SK-N-SH (cell line): ENCODE results near the gene LTC4S. TPM values are rescaled to one million over a fixed set of nuclear protein-coding genes. Genes with fewer than 3 reads are reported as not detected.
A peak's percentile ranks its signal among the peaks of the same experiment; 100 is the strongest.

Experiments
- CTCF ChIA-PET: fragments of 300-600, 350-600 bp; formaldehyde crosslinking; extraction: SDS; loops from one replicate; lab custom pipeline; 2021; lab: Yijun Ruan, JAX
- POLR2A ChIA-PET: fragments of 350-600 bp; sonication (Branson Sonifier 250); formaldehyde crosslinking; extraction: SDS; loops from one replicate; lab custom pipeline; 2020; ENCODE audit warnings: antibody characterized with exemption, inconsistent platforms; lab: Yijun Ruan, JAX
- DNase-seq: peaks from one replicate; pipeline ENCODE4 v3.0.0; 2012
- H2AFZ ChIP-seq: fragments of 200-600 bp; sonication (generic); 2 replicates; pipeline ENCODE4 v1.8.1; 2016; ENCODE audit warnings: antibody characterized with exemption, mild to moderate bottlenecking, low read depth
- H3F3A ChIP-seq: fragments of 200-600 bp; sonication (generic); replicated peaks from 2 replicates; pipeline ENCODE3; 2016; ENCODE audit warnings: antibody characterized with exemption, mild to moderate bottlenecking; ENCODE audit not compliant: insufficient read depth
- H3K27ac ChIP-seq, 2 experiments: fragments of 200-500 bp in 1 of 2; fragments of 200-600 bp in 1 of 2; sonication (Bioruptor generic) in 1 of 2; sonication (generic), shearing (Covaris generic) in 1 of 2; 2 replicates each; pipeline versions ENCODE4 v1.5.1 to v1.6.1; 2014 to 2016; ENCODE audit warnings: low read depth in 2 of 2, inconsistent platforms in 1 of 2, low read length in 1 of 2, mild to moderate bottlenecking in 1 of 2, mixed read lengths in 1 of 2
- H3K27me3 ChIP-seq: fragments of 200-600 bp; sonication (generic), shearing (Covaris generic); 2 replicates; pipeline ENCODE4 v1.6.1; 2016; ENCODE audit warnings: mixed run types; ENCODE audit not compliant: insufficient read depth
- H3K36me3 ChIP-seq, 2 experiments: fragments of 200-500 bp in 1 of 2; fragments of 200-600 bp in 1 of 2; sonication (Bioruptor generic) in 1 of 2; sonication (generic) in 1 of 2; replicated peaks in 1 of 2; 2 replicates each; pipeline versions ENCODE3 to v1.5.1; 2014 to 2016; ENCODE audit warnings: low read length in 1 of 2, mild to moderate bottlenecking in 1 of 2; ENCODE audit not compliant: insufficient read depth in 2 of 2, control insufficient read depth in 1 of 2
- H3K4me1 ChIP-seq, 2 experiments: fragments of 200-500 bp in 1 of 2; fragments of 200-600 bp in 1 of 2; sonication (Bioruptor generic) in 1 of 2; sonication (generic), shearing (Covaris generic) in 1 of 2; 2 replicates each; pipeline versions ENCODE4 v1.5.1 to v1.6.1; 2014 to 2016; ENCODE audit warnings: low read depth in 1 of 2, low read length in 1 of 2, mixed run types in 1 of 2; ENCODE audit not compliant: insufficient read depth in 2 of 2, control insufficient read depth in 1 of 2
- H3K4me2 ChIP-seq: fragments of 200-600 bp; sonication (generic), shearing (Covaris generic); 2 replicates; pipeline ENCODE4 v1.6.1; 2017; ENCODE audit warnings: mixed run types
- H3K4me3 ChIP-seq, 2 experiments: fragments of 200-500 bp in 1 of 2; fragments of 200-600 bp in 1 of 2; sonication (Bioruptor generic) in 1 of 2; sonication (generic), shearing (Covaris generic) in 1 of 2; 2 replicates each; pipeline versions ENCODE4 v1.5.1 to v1.8.1; 2014 to 2016; ENCODE audit warnings: low read depth in 2 of 2, inconsistent platforms in 1 of 2, low read length in 1 of 2, mild to moderate bottlenecking in 1 of 2, mixed read lengths in 1 of 2, moderate library complexity in 1 of 2
- H3K79me2 ChIP-seq: fragments of 200-600 bp; sonication (generic); 2 replicates; pipeline ENCODE4 v1.8.1; 2017; ENCODE audit warnings: mild to moderate bottlenecking; ENCODE audit not compliant: insufficient read depth
- H3K9ac ChIP-seq: fragments of 200-600 bp; sonication (generic); 2 replicates; pipeline ENCODE4 v1.6.1; 2017; ENCODE audit warnings: mixed run types
- H3K9me2 ChIP-seq: fragments of 200-600 bp; sonication (generic); 2 replicates; pipeline ENCODE4 v1.6.1; 2017; ENCODE audit warnings: mixed run types
- H3K9me3 ChIP-seq: fragments of 200-600 bp; sonication (generic); 2 replicates; pipeline ENCODE4 v1.6.1; 2017; ENCODE audit warnings: mixed run types, mild to moderate bottlenecking, moderate library complexity
- H4K20me1 ChIP-seq: fragments of 200-600 bp; sonication (generic); 2 replicates; pipeline ENCODE4 v1.6.1; 2017; ENCODE audit warnings: mild to moderate bottlenecking, mixed run types; ENCODE audit not compliant: insufficient read depth
- CHD2 ChIP-seq: fragments of 150-350 bp; IDR thresholded peaks from 2 replicates; pipeline ENCODE4 v1.6.1; 2018; ENCODE audit warnings: low read length; ENCODE audit not compliant: partially characterized antibody
- ELF1 ChIP-seq: IDR thresholded peaks from 2 replicates; pipeline ENCODE4 v1.4.0; 2012
- EP300 ChIP-seq, 2 experiments: IDR thresholded peaks; 2 replicates each; pipeline versions ENCODE4 v1.4.0 to v1.6.1; 2012; ENCODE audit warnings: borderline replicate concordance in 1 of 2, low read depth in 1 of 2, low read length in 1 of 2
- FOSL2 ChIP-seq: IDR thresholded peaks from 2 replicates; pipeline ENCODE4 v1.4.0; 2012; ENCODE audit warnings: low read depth, mild to moderate bottlenecking, moderate library complexity, borderline replicate concordance
- FOXJ3 ChIP-seq: sonication (generic); formaldehyde crosslinking; IDR thresholded peaks from 2 replicates; pipeline ENCODE4 v1.5.1; 2020; ENCODE audit warnings: mild to moderate bottlenecking, missing genetic modification reagents
- FOXM1 ChIP-seq: IDR thresholded peaks from 2 replicates; pipeline ENCODE4 v1.4.0; 2012; ENCODE audit warnings: low read depth, mild to moderate bottlenecking
- MEF2A ChIP-seq: IDR thresholded peaks from 2 replicates; pipeline ENCODE4 v1.4.0; 2012; ENCODE audit warnings: low read depth, borderline replicate concordance
- MXI1 ChIP-seq: IDR thresholded peaks from 2 replicates; pipeline ENCODE4 v1.6.1; 2012; ENCODE audit warnings: mild to moderate bottlenecking, low read depth, low read length, improper control_type of control experiment
- POLR2AphosphoS5 ChIP-seq: IDR thresholded peaks from 2 replicates; pipeline ENCODE4 v1.6.1; 2012; ENCODE audit warnings: low read depth, low read length
- RAD21 ChIP-seq: IDR thresholded peaks from 2 replicates; pipeline ENCODE4 v1.6.1; 2012; ENCODE audit warnings: mild to moderate bottlenecking, low read length
- RCOR1 ChIP-seq: fragments of 150-350 bp; IDR thresholded peaks from 2 replicates; pipeline ENCODE4 v1.6.1; 2017; ENCODE audit warnings: antibody characterized with exemption, low read length
- RXRA ChIP-seq: IDR thresholded peaks from 2 replicates; pipeline ENCODE4 v1.4.0; 2012; ENCODE audit warnings: low read depth, mild to moderate bottlenecking, borderline replicate concordance
- WGBS: methylation state at CpG from one replicate; pipeline ENCODE4 v1.1.6; 2017; ENCODE audit warnings: low lambda C conversion rate; 5-methylcytosine and 5-hydroxymethylcytosine counted together
- polyA plus RNA-seq, 3 experiments: library from polyadenylated mRNA; depleted of rRNA; stranded (reverse); fragments of >200 nt; gene quantifications; 2 replicates each; pipeline ENCODE4 v1.2.3, GENCODE V29; 2012
- TF ChIP-seq, protein P1 (sequence below): fragments of 150-350 bp; IDR thresholded peaks from 2 replicates; pipeline ENCODE4 v1.6.1; 2016; ENCODE audit warnings: mild to moderate bottlenecking, low read depth, low read length
- TF ChIP-seq, protein P2 (sequence below): fragments of 150-350 bp; IDR thresholded peaks from 2 replicates; pipeline ENCODE4 v1.6.1; 2017; ENCODE audit warnings: antibody characterized with exemption, low read length, low read depth, borderline replicate concordance
- TF ChIP-seq, protein P3 (sequence below): IDR thresholded peaks from 2 replicates; pipeline ENCODE4 v1.4.0; 2012; ENCODE audit warnings: low read depth, borderline replicate concordance
- TF ChIP-seq, protein P4 (sequence below): IDR thresholded peaks from 2 replicates; pipeline ENCODE4; 2012

The LTC4S gene
- polyA plus RNA-seq, 1 of the 3 experiments (the other 2 are of a cell fraction), result 0.43 TPM

DNA sequence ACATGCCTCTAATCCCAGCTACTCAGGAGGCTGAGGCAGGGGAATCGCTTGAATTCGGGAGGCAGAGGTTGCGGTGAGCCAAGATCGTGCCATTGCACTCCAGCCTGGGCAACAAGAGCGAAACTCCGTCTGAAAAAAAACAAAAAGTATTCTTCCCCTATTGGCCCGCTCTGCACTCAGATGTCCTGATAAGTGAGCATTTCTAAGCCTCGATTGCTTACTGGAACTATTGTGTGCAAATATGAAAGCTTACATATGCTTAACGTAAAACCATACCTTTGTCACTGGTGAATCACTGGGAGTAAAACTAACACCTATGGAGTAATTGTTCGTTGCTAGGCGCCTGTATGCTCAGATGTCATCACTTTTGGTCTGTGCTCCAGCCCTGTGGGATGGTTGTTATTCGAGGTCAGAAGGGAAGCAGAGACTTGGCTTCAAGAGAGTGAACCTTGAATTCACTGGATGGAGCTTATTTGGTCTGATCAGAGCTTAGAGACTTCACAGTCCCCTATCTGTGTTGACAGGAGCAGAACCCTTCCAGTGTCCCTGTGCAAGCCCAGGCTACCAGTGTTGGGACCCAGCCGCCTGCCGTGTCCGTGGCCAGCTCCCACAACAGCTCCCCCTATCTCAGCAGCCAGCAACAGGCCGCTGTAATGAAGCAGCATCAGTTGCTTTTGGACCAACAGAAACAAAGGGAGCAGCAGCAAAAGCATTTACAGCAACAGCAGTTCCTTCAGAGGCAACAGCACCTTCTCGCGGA lies 25.3 kb upstream of the LTC4S start:
- no peak overlapping the region for H3K27ac ChIP-seq
- H3F3A ChIP-seq, result peaks cover 21% of the 10 kb centered on the region
- H3K4me2 ChIP-seq, result no peak overlapping the region
- 97% methylated on average over 18 of the region's 18 CpGs for WGBS
- TF ChIP-seq CHD2 (no peak), RAD21 (no peak), MEF2A (no peak), ELF1 (no peak), FOSL2 (no peak)
- TF ChIP-seq, protein P1, sequence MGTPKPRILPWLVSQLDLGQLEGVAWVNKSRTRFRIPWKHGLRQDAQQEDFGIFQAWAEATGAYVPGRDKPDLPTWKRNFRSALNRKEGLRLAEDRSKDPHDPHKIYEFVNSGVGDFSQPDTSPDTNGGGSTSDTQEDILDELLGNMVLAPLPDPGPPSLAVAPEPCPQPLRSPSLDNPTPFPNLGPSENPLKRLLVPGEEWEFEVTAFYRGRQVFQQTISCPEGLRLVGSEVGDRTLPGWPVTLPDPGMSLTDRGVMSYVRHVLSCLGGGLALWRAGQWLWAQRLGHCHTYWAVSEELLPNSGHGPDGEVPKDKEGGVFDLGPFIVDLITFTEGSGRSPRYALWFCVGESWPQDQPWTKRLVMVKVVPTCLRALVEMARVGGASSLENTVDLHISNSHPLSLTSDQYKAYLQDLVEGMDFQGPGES, result no peak
- TF ChIP-seq, protein P2, sequence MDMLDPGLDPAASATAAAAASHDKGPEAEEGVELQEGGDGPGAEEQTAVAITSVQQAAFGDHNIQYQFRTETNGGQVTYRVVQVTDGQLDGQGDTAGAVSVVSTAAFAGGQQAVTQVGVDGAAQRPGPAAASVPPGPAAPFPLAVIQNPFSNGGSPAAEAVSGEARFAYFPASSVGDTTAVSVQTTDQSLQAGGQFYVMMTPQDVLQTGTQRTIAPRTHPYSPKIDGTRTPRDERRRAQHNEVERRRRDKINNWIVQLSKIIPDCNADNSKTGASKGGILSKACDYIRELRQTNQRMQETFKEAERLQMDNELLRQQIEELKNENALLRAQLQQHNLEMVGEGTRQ, result no peak
- no peak overlapping the region for H3K4me3 ChIP-seq
- H2AFZ ChIP-seq, result no peak overlapping the region
- no peak overlapping the region for H3K9ac ChIP-seq
- H3K9me2 ChIP-seq, result no peaks in the 10 kb centered on the region
- H3K9me3 ChIP-seq, result no peaks in the 10 kb centered on the region
- peaks cover 24 to 37% of the 10 kb centered on the region in 2 experiments; a peak in 3 of 4 replicates for H3K4me1 ChIP-seq
- H3K79me2 ChIP-seq, result peaks cover 72% of the 10 kb centered on the region
- peaks cover 40 to 44% of the 10 kb centered on the region in 2 experiments for H3K36me3 ChIP-seq
- peaks cover 2% of the 10 kb centered on the region; the same call in 1 of the 2 replicates for H4K20me1 ChIP-seq
- CTCF ChIA-PET, result interaction anchor here (1.0 to 2.3 kb wide), 9 partner anchors 9 to 119 kb away, joined by 3 to 6 read pairs (median 3); no protein-coding TSS in a partner anchor
- peak; percentile 34 for DNase-seq
- POLR2A ChIA-PET, result no interaction called here
- H3K27me3 ChIP-seq, result no peaks in the 10 kb centered on the region

DNA sequence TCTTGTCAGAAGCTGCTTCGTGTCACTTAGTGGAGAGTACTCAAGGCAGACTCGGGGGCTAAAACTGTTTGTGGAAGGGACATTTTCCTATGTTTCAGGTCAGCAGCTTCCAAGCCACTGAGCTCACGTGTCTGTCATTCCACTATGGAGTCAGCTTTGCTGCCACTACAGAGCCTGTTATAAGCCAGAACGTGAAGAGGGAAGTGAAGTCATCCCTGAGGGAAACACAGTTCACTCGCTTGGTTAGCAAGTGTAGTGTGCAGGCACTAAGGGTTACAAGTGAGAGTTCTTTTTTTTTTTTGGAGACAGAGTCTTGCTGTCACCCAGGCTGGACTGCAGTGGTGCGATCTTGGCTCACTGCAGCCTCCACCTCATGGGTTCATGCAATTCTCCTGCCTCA lies 24.5 kb upstream of the LTC4S start:
- Histone ChIP-seq H3K4me3 (no peak overlapping the region), H3K4me1 (peaks cover 19 to 31% of the 10 kb centered on the region in 2 experiments; a peak in 3 of 4 replicates), H3K79me2 (peaks cover 65% of the 10 kb centered on the region), H3K27me3 (no peaks in the 10 kb centered on the region), H3K9me2 (no peaks in the 10 kb centered on the region), H3K9me3 (no peaks in the 10 kb centered on the region), H3K4me2 (no peak overlapping the region), H4K20me1 (no peaks in the 10 kb centered on the region; the same call in 1 of the 2 replicates), H3K36me3 (peaks cover 44 to 47% of the 10 kb centered on the region in 2 experiments), H2AFZ (no peak overlapping the region), H3F3A (peaks cover 18% of the 10 kb centered on the region), H3K27ac (no peak overlapping the region), H3K9ac (no peak overlapping the region)
- CTCF ChIA-PET, result interaction anchor here (0.9 to 1.7 kb wide), 5 partner anchors 8 to 28 kb away, joined by 3 to 6 read pairs (median 3); no protein-coding TSS in a partner anchor
- POLR2A ChIA-PET, result no interaction called here
- WGBS, result 93% methylated on average over 5 of the region's 6 CpGs
- DNase-seq, result no peak
- TF ChIP-seq FOSL2, result no peak
- no peak for TF ChIP-seq RCOR1
- TF ChIP-seq POLR2AphosphoS5, result no peak
- TF ChIP-seq, protein P3, sequence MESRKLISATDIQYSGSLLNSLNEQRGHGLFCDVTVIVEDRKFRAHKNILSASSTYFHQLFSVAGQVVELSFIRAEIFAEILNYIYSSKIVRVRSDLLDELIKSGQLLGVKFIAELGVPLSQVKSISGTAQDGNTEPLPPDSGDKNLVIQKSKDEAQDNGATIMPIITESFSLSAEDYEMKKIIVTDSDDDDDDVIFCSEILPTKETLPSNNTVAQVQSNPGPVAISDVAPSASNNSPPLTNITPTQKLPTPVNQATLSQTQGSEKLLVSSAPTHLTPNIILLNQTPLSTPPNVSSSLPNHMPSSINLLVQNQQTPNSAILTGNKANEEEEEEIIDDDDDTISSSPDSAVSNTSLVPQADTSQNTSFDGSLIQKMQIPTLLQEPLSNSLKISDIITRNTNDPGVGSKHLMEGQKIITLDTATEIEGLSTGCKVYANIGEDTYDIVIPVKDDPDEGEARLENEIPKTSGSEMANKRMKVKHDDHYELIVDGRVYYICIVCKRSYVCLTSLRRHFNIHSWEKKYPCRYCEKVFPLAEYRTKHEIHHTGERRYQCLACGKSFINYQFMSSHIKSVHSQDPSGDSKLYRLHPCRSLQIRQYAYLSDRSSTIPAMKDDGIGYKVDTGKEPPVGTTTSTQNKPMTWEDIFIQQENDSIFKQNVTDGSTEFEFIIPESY, result no peak
- no peak for TF ChIP-seq FOXJ3 (CRISPR knock-in tag)
- TF ChIP-seq, protein P2, result no peak
- TF ChIP-seq FOXM1, result no peak
- TF ChIP-seq, protein P4, sequence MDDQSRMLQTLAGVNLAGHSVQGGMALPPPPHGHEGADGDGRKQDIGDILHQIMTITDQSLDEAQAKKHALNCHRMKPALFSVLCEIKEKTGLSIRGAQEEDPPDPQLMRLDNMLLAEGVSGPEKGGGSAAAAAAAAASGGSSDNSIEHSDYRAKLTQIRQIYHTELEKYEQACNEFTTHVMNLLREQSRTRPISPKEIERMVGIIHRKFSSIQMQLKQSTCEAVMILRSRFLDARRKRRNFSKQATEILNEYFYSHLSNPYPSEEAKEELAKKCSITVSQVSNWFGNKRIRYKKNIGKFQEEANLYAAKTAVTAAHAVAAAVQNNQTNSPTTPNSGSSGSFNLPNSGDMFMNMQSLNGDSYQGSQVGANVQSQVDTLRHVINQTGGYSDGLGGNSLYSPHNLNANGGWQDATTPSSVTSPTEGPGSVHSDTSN, result no peak
- TF ChIP-seq EP300 (IDR thresholded peaks at IDR 0.05; ENCODE audit: borderline replicate concordance in 1 of 2, low read depth in 1 of 2, low read length in 1 of 2), result no peak
- no peak for TF ChIP-seq MXI1
- no peak for TF ChIP-seq RXRA
- TF ChIP-seq, protein P1, result no peak
